Psoas muscle (tissue), 7 donors: ENCODE data around the gene LASP1NB.

Experiments
- ATAC-seq, 4 donors: fragments of 200-7000 bp; cut with Tn5 transposase; one replicate each; pipeline ENCODE4 v1.9.1; 2020; ENCODE audit warnings: moderate library complexity in 3 of 4, mild to moderate bottlenecking in 2 of 4
- DNase-seq, 2 donors: peaks; one replicate each; pipeline ENCODE4 v3.0.0-alpha.2; 2020
- H3K27ac ChIP-seq: fragments of 200-600 bp; one replicate; pipeline ENCODE4 v1.8.0; 2022
- H3K27me3 ChIP-seq, 3 donors: fragments of 200-600 bp in 1 of 3; one replicate each; pipeline versions ENCODE4 v1.6.1 to v1.8.0; 2013 to 2022; ENCODE audit warnings: low read length in 2 of 3, mild to moderate bottlenecking in 2 of 3, moderate library complexity in 1 of 3; ENCODE audit not compliant: insufficient read depth in 3 of 3
- H3K36me3 ChIP-seq, 2 donors: fragments of 200-600 bp in 1 of 2; one replicate each; pipeline versions ENCODE4 v1.6.1 to v1.8.0; 2013 to 2022; ENCODE audit warnings: low read depth in 1 of 2, mild to moderate bottlenecking in 1 of 2, moderate library complexity in 1 of 2; ENCODE audit not compliant: insufficient read depth in 1 of 2
- H3K4me1 ChIP-seq: fragments of 200-600 bp; one replicate; pipeline ENCODE4 v1.8.0; 2022
- H3K4me3 ChIP-seq: fragments of 200-600 bp; one replicate; pipeline ENCODE4 v1.8.0; 2022; ENCODE audit warnings: mild to moderate bottlenecking
- H3K9me3 ChIP-seq: fragments of 200-600 bp; one replicate; pipeline ENCODE4 v1.8.0; 2022
- WGBS, 3 donors: extraction: QIAGEN DNeasy Blood & Tissue Kit; methylation state at CpG; one replicate each; pipeline versions ENCODE4 v1.1.6 to v1.1.7; 2013; 5-methylcytosine and 5-hydroxymethylcytosine counted together
- intact Hi-C, 2 donors: fragments of 100-400 bp; cut with DNase I; formaldehyde crosslinking; loops; one replicate each; pipeline versions ENCODE4 v1.11.0 to v1.14.2; 2022
- TF ChIP-seq, protein P1 (sequence below): fragments of 200-600 bp; IDR thresholded peaks from one replicate; pipeline ENCODE4 v1.8.0; 2022; ENCODE audit warnings: antibody characterized with exemption
- donor health status: healthy with polysubstance abuse.
- donor health status: DM: no; HTN: no; CAD: no; lungs with moderate emphysema.
- donor health status: Bipolar disorder and iron deficiency.
- donor health status: healthy.
- donor health status: DM: yes; HTN: yes; CAD: no.
- donor health status: DM: no; HTN: no; CAD: no.
- donor health status: DM: yes; HTN: yes; CAD: no.

Gene LASP1NB

DNA sequence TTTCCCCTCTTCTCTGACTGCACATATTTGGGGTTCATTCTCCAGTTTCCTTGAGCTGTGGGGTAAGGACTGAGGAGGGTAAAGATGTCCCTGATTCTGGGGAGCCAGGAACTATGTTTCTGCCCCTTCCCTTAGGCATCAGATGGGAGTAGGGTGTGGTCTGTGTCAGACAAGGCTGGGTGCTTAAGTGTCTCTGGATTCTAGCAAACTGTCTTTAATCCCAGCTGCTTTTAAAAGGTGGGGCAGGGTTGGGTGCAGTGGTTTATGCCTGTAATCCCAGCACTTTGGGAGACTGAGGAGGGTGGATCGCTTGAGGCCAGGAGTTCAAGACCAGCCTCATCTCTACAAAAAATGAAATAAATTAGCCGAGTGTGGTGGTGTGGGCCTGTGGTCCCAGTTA lies 42.5 kb upstream of the LASP1NB start:
- 83 to 88% (median 87%) methylated on average over 2 of the region's 2 CpGs for WGBS, 3 donors
- peaks cover 43% of the 10 kb centered on the region for H3K4me1 ChIP-seq
- H3K27me3 ChIP-seq = no peaks in the 10 kb centered on the region
- no peak for ATAC-seq
- no peaks in the 10 kb centered on the region for H3K9me3 ChIP-seq
- TF ChIP-seq, protein P1, sequence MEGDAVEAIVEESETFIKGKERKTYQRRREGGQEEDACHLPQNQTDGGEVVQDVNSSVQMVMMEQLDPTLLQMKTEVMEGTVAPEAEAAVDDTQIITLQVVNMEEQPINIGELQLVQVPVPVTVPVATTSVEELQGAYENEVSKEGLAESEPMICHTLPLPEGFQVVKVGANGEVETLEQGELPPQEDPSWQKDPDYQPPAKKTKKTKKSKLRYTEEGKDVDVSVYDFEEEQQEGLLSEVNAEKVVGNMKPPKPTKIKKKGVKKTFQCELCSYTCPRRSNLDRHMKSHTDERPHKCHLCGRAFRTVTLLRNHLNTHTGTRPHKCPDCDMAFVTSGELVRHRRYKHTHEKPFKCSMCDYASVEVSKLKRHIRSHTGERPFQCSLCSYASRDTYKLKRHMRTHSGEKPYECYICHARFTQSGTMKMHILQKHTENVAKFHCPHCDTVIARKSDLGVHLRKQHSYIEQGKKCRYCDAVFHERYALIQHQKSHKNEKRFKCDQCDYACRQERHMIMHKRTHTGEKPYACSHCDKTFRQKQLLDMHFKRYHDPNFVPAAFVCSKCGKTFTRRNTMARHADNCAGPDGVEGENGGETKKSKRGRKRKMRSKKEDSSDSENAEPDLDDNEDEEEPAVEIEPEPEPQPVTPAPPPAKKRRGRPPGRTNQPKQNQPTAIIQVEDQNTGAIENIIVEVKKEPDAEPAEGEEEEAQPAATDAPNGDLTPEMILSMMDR = no peak
- H3K4me3 ChIP-seq = no peak overlapping the region
- DNase-seq = no peak
- H3K36me3 ChIP-seq = peaks cover 0 to 34% of the 10 kb centered on the region in 2 donors
- intact Hi-C loops = no loop called here
- peak overlapping the region; percentile 0 for H3K27ac ChIP-seq

DNA sequence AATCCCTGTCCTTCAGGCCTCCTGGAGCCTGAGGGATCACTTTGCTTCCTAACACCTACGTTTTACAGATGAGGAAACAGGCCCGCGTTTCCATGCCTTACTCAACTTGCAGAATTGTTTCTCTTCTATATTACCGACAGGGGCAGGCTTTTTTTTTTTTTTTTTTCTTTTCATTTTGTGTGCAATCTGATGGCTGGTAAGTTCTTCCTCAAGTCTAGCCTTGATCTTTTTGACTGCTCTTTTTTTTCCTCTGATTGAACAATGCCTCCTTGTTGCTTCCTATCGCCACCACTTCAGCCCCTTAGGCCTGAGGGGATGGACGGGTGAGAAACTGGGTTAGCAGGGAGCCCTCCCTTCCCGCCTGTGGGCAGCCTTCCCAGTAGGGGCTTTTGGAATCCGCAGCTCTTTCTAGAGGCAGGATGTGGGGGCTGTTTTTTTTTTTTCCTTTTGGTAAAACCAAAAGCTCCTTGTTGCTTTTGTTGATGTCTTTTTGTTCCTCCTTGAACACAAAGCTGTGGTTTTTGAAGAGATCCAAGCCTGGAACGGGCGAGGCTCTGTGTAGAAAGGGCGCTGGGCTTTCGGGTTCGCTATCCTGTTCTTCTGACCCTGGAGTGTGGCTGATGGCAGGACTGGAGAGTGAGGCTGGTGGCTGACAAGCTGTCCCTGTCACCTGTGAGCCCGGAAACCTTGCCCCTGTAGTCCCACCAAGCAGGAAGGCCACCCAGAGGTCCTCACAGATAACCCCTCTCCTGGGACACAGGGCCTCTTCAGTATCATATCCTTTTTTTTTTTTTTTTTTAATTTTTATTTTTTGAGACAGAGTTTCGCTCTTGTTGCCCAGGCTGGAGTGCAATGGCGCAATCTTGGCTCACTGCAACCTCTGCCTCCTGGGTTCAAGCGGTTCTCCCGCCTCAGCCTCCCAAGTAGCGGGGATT lies 41.6 kb upstream of the LASP1NB start:
- H3K4me3 ChIP-seq = no peak overlapping the region
- H3K27ac ChIP-seq = peak overlapping the region; percentile 0
- DNase-seq = no peak
- H3K9me3 ChIP-seq = no peaks in the 10 kb centered on the region
- TF ChIP-seq, protein P1 = no peak
- no peak for ATAC-seq
- intact Hi-C loops = no loop called here
- H3K27me3 ChIP-seq = no peaks in the 10 kb centered on the region
- H3K4me1 ChIP-seq = peaks cover 43% of the 10 kb centered on the region
- peaks cover 0 to 24% of the 10 kb centered on the region in 2 donors for H3K36me3 ChIP-seq
- 55 to 58% (median 57%) methylated on average over 19 of the region's 19 CpGs for WGBS, 3 donors

DNA sequence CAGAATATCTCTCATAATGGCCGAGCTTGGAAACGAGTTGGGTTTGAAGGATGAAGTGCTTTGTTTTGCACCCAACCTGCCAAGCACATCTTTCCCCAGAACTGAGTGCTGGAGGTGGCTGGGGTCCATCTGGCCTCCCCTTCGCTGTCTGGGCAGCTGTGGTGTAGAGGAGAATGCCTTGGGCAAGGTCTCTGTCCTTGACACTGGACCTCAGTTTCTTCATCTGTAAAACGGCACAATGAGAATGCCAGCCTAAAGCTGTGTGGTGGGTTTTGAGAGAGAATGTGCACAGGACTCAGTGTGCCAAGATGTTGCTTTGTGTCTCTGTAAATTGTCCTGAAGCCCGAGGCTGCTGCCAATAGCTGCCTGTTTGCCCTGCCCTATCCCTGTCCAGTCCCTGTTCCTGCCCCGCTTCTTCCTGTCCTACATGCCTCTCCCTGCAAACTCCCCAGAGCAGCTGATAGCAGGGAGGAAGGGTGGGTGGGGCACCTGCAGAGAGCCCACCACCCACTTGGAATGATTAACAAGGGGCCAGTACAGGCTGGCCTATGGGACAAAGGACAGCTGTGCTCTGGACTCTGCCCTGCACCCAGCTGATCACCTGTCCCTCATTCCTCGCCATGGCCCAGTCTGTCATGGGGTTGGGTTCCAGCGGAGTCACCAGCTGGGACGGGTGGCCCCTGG lies 40.2 kb upstream of the LASP1NB start:
- 53 to 73% (median 56%) methylated on average over 9 of the region's 9 CpGs for WGBS, 3 donors
- intact Hi-C loops = no loop called here
- no peak overlapping the region for H3K4me3 ChIP-seq
- ATAC-seq (no peak), DNase-seq (no peak)
- H3K27me3 ChIP-seq = no peaks in the 10 kb centered on the region
- TF ChIP-seq, protein P1 = no peak
- H3K4me1 ChIP-seq = peaks cover 32% of the 10 kb centered on the region
- no peak overlapping the region for H3K27ac ChIP-seq
- no peaks in the 10 kb centered on the region for H3K9me3 ChIP-seq
- peaks cover 0 to 31% of the 10 kb centered on the region in 2 donors for H3K36me3 ChIP-seq

- ATAC-seq (no peak), DNase-seq (no peak)
- no peak overlapping the region for H3K4me3 ChIP-seq
- intact Hi-C loops = no loop called here
- no peak overlapping the region for H3K27ac ChIP-seq
- H3K4me1 ChIP-seq = peaks cover 25% of the 10 kb centered on the region
- WGBS, 3 donors = 57 to 60% (median 59%) methylated on average over 11 of the region's 11 CpGs
- H3K9me3 ChIP-seq = no peaks in the 10 kb centered on the region
- TF ChIP-seq, protein P1 = no peak
- H3K27me3 ChIP-seq = no peaks in the 10 kb centered on the region
- peaks cover 0 to 35% of the 10 kb centered on the region in 2 donors for H3K36me3 ChIP-seq
Measured at GRCh38 chr17:38885728-38886642, 39.4 kb upstream of the LASP1NB start.
